HepG2 (cell line): ENCODE results near the gene RASSF7. TPM values are rescaled to one million over a fixed set of nuclear protein-coding genes. Genes with fewer than 3 reads are reported as not detected.

Experiments used
- ETV6 ChIP-seq: sonication (generic); formaldehyde crosslinking; conservative IDR thresholded peaks from 2 replicates; pipeline ENCODE4 v1.4.0; 2020; ENCODE audit warnings: missing genetic modification reagents
- FOXK2 ChIP-seq: fragments of 450-650 bp; IDR thresholded peaks from 2 replicates; pipeline ENCODE4 v1.6.1; 2016
- JARID2 ChIP-seq: sonication (generic); formaldehyde crosslinking; IDR thresholded peaks from 2 replicates; pipeline ENCODE4 v1.8.1; 2023; ENCODE audit warnings: missing genetic modification reagents, inconsistent platforms; ENCODE audit not compliant: insufficient replicate concordance
- LCORL ChIP-seq, 2 experiments: fragments of 450-650 bp in 1 of 2; sonication (generic) in 1 of 2; formaldehyde crosslinking in 1 of 2; IDR thresholded peaks; 2 replicates each; pipeline versions ENCODE4 v1.5.0 to v1.6.1; 2017 to 2020; ENCODE audit warnings: antibody characterized with exemption in 1 of 2, missing genetic modification reagents in 1 of 2
- MIXL1 ChIP-seq: IDR thresholded peaks from 2 replicates; pipeline ENCODE4 v1.6.1; 2016
- NFYB ChIP-seq: sonication (generic); formaldehyde crosslinking; IDR thresholded peaks from 2 replicates; pipeline ENCODE4 v1.4.0; 2020; ENCODE audit warnings: missing genetic modification reagents
- ZNF136 ChIP-seq: sonication (generic); formaldehyde crosslinking; IDR thresholded peaks from 2 replicates; pipeline ENCODE4 v1.8.1; 2022; ENCODE audit warnings: low read depth, mild to moderate bottlenecking, moderate library complexity, missing genetic modification reagents
- ZNF317 ChIP-seq: sonication (generic); formaldehyde crosslinking; IDR thresholded peaks from 2 replicates; pipeline ENCODE4 v1.5.0; 2020; ENCODE audit warnings: mild to moderate bottlenecking, missing genetic modification reagents
- ZNF33B ChIP-seq: sonication (generic); formaldehyde crosslinking; IDR thresholded peaks from 2 replicates; pipeline ENCODE4 v1.5.1; 2020; ENCODE audit warnings: mild to moderate bottlenecking, missing genetic modification reagents
- ZNF619 ChIP-seq: sonication (generic); formaldehyde crosslinking; IDR thresholded peaks from 2 replicates; pipeline ENCODE4 v1.4.0; 2020; ENCODE audit warnings: mild to moderate bottlenecking, missing genetic modification reagents
- ZNF713 ChIP-seq: sonication (generic); formaldehyde crosslinking; IDR thresholded peaks from 2 replicates; pipeline ENCODE4 v1.4.0; 2020; ENCODE audit warnings: mild to moderate bottlenecking, missing genetic modification reagents
- polyA plus RNA-seq, 8 experiments: library from polyadenylated mRNA; depleted of rRNA in 3 of 8; stranded (reverse) in 7 of 8; unstranded in 1 of 8; fragments of >200 nt; fragmentation: Illumina TruSeq in 4 of 8; extraction: Trizol in 4 of 8; gene quantifications; 2 replicates each; pipeline versions ENCODE4 v1.2.1 to v1.2.3, GENCODE V29; 2011 to 2016; ENCODE audit warnings: low read depth in 4 of 8, missing spikeins in 1 of 8, mixed read lengths in 1 of 8; ENCODE audit not compliant: insufficient read depth in 1 of 8
- total RNA-seq, 5 experiments: library from RNA; depleted of rRNA; stranded (reverse); fragments of >200 nt; fragmentation: Illumina TruSeq; extraction: Trizol; gene quantifications; 2 replicates each; pipeline ENCODE4 v1.2.3, GENCODE V29; 2016; ENCODE audit warnings: low read depth in 1 of 5
- TF ChIP-seq, protein P1 (sequence below): sonication (generic); formaldehyde crosslinking; IDR thresholded peaks from 2 replicates; pipeline ENCODE4 v1.4.0; 2020; ENCODE audit warnings: missing genetic modification reagents
- TF ChIP-seq, protein P2 (sequence below): IDR thresholded peaks from 2 replicates; pipeline ENCODE4 v1.6.1; 2016; ENCODE audit warnings: missing compliant biosample characterization, missing genetic modification reagents, borderline replicate concordance
- TF ChIP-seq, protein P3 (sequence below): sonication (generic); formaldehyde crosslinking; IDR thresholded peaks from 2 replicates; pipeline ENCODE4 v1.4.0; 2020; ENCODE audit warnings: mild to moderate bottlenecking, missing genetic modification reagents

RASSF7 gene
- total and polyA plus RNA-seq, 2 of the 13 experiments (the other 11 are each of a cell fraction or from before 2014, with no cell fraction given) = 20.2 to 28.6 TPM

- TF ChIP-seq, protein P1, sequence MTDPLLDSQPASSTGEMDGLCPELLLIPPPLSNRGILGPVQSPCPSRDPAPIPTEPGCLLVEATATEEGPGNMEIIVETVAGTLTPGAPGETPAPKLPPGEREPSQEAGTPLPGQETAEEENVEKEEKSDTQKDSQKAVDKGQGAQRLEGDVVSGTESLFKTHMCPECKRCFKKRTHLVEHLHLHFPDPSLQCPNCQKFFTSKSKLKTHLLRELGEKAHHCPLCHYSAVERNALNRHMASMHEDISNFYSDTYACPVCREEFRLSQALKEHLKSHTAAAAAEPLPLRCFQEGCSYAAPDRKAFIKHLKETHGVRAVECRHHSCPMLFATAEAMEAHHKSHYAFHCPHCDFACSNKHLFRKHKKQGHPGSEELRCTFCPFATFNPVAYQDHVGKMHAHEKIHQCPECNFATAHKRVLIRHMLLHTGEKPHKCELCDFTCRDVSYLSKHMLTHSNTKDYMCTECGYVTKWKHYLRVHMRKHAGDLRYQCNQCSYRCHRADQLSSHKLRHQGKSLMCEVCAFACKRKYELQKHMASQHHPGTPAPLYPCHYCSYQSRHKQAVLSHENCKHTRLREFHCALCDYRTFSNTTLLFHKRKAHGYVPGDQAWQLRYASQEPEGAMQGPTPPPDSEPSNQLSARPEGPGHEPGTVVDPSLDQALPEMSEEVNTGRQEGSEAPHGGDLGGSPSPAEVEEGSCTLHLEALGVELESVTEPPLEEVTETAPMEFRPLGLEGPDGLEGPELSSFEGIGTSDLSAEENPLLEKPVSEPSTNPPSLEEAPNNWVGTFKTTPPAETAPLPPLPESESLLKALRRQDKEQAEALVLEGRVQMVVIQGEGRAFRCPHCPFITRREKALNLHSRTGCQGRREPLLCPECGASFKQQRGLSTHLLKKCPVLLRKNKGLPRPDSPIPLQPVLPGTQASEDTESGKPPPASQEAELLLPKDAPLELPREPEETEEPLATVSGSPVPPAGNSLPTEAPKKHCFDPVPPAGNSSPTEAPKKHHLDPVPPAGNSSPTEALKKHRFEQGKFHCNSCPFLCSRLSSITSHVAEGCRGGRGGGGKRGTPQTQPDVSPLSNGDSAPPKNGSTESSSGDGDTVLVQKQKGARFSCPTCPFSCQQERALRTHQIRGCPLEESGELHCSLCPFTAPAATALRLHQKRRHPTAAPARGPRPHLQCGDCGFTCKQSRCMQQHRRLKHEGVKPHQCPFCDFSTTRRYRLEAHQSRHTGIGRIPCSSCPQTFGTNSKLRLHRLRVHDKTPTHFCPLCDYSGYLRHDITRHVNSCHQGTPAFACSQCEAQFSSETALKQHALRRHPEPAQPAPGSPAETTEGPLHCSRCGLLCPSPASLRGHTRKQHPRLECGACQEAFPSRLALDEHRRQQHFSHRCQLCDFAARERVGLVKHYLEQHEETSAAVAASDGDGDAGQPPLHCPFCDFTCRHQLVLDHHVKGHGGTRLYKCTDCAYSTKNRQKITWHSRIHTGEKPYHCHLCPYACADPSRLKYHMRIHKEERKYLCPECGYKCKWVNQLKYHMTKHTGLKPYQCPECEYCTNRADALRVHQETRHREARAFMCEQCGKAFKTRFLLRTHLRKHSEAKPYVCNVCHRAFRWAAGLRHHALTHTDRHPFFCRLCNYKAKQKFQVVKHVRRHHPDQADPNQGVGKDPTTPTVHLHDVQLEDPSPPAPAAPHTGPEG (CRISPR knock-in tag) = no peak
- TF ChIP-seq FOXK2 (peak; percentile 50; the same call in 1 of the 2 replicates), ZNF317 (CRISPR knock-in tag) (no peak), ETV6 (CRISPR knock-in tag) (no peak), LCORL (IDR thresholded peaks at IDR 0.05) (no peak), LCORL (CRISPR knock-in tag; IDR thresholded peaks at IDR 0.05) (no peak), MIXL1 (CRISPR knock-in tag) (peak; percentile 46; the same call in 1 of the 2 replicates), ZNF136 (CRISPR knock-in tag) (no peak), ZNF33B (no peak), JARID2 (CRISPR knock-in tag) (no peak), NFYB (CRISPR knock-in tag) (no peak), ZNF619 (no peak), ZNF713 (no peak)
- TF ChIP-seq, protein P2, sequence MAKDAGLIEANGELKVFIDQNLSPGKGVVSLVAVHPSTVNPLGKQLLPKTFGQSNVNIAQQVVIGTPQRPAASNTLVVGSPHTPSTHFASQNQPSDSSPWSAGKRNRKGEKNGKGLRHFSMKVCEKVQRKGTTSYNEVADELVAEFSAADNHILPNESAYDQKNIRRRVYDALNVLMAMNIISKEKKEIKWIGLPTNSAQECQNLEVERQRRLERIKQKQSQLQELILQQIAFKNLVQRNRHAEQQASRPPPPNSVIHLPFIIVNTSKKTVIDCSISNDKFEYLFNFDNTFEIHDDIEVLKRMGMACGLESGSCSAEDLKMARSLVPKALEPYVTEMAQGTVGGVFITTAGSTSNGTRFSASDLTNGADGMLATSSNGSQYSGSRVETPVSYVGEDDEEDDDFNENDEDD (CRISPR knock-in tag) = peak; percentile 75; the same call in 1 of the 2 replicates
- TF ChIP-seq, protein P3, sequence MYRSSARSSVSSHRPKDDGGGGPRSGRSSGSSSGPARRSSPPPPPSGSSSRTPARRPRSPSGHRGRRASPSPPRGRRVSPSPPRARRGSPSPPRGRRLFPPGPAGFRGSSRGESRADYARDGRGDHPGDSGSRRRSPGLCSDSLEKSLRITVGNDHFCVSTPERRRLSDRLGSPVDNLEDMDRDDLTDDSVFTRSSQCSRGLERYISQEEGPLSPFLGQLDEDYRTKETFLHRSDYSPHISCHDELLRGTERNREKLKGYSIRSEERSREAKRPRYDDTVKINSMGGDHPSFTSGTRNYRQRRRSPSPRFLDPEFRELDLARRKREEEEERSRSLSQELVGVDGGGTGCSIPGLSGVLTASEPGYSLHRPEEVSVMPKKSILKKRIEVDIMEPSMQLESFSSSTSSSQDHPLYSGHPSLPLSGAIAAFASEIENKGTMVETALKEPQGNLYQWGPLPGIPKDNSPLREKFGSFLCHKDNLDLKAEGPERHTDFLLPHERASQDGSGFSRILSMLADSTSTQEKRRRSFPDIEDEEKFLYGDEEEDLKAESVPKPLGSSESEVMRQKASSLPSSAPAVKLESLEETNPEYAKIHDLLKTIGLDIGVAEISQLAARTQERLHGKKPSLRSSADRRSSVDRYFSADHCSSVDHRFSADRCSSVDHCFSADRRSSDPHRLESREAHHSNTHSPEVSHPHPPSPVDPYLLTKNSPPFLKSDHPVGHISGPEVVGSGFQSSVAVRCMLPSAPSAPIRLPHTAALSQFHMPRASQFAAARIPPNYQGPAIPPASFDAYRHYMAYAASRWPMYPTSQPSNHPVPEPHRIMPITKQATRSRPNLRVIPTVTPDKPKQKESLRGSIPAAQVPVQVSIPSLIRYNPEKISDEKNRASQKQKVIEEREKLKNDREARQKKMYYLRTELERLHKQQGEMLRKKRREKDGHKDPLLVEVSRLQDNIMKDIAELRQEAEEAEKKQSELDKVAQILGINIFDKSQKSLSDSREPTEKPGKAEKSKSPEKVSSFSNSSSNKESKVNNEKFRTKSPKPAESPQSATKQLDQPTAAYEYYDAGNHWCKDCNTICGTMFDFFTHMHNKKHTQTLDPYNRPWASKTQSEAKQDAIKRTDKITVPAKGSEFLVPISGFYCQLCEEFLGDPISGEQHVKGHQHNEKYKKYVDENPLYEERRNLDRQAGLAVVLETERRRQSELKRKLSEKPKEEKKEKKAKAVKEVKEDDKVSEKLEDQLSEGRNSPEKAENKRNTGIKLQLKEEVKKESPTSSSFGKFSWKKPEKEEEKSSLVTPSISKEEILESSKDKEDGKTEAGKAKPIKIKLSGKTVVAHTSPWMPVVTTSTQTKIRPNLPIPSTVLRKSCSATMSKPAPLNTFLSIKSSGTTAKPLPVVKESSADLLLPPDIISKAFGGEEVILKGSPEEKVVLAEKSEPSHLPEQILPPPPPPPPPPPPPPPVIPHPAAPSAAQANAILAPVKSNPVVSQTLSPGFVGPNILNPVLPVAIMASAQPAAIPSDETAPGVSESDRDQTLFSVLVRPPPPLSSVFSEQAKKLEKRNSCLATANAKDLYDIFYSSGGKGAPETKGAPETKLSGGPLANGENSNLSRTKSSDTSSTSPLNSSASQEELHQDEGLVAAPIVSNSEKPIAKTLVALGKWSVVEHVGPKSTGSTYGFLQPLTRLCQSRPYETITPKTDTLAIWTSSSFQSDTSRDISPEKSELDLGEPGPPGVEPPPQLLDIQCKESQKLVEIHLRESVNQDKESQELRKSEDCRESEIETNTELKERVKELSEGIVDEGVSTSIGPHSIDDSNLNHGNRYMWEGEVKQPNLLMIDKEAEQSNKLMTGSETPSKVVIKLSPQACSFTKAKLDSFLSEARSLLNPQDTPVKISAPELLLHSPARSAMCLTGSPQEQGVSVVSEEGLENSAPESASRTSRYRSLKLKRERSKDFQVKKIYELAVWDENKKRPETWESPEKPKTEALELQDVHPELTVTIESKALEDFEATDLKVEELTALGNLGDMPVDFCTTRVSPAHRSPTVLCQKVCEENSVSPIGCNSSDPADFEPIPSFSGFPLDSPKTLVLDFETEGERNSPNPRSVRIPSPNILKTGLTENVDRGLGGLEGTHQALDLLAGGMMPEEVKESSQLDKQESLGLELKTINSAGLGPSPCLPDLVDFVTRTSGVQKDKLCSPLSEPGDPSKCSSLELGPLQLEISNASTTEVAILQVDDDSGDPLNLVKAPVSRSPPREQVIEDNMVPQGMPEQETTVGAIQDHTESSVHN (CRISPR knock-in tag) = no peak
These were observed 19.2 kb downstream of the RASSF7 start (continued) for GRCh38 chr11:579830-580601.
